ENCODE results near the gene BATF. TPM values are rescaled to one million over a fixed set of nuclear protein-coding genes. Genes with fewer than 3 reads are reported as not detected.

The BATF gene
- total and polyA plus RNA-seq, 5 donors from 2014 or later, result 50.7 to 119 (median 104) TPM

DNA sequence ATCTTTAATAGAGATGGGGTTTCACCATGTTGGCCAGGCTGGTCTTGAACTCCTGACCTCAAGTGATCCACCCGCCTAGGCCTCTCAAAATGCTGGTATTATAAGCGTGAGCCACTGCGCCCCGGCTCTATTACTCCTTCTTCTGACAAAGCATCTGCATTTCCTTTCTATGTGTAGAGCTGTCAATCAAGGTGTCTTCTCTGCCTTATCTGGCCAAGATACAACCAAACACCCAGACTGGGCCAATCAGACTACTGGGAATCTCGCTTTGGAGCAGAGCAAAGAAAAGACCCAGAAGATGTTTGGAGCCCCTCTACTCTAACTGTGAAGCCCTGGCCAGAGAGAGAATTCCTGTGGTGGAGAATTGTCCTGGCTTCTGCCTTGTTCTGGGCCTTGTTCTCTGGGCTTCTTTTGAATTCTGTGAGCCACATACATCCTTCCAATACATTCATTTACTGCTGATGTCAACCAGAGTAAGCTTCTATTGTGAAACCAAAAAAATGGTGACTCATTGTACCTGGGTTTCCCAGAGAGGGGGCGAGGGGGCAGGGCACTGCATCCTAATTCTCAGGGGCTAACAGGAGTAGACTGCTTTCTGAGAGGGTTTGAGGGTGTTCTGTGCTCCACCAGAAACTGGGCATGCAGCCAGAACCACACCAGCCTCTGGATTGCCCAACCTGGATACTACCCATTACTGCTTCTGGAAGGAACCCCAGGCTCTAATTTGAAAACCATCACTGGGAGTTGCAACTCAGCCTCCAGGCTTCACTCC is 37.4 kb downstream of the BATF start:
- Histone ChIP-seq H3K27ac (ENCODE audit: insufficient read depth, low read length, poor library complexity, severe bottlenecking) (peak overlapping the region; percentile 59), H3K9me3 (ENCODE audit: control insufficient read depth in 2 of 2, low read length in 2 of 2) (no peaks in the 10 kb centered on the region), H3K4me3 (ENCODE audit: low read depth, low read length) (no peak overlapping the region), H3K4me1 (ENCODE audit: control insufficient read depth, insufficient read depth, low read length, poor library complexity, severe bottlenecking) (peaks cover 20% of the 10 kb centered on the region), H3K27me3 (ENCODE audit: control insufficient read depth, insufficient read depth, low read length) (no peaks in the 10 kb centered on the region), H3K36me3 (ENCODE audit: control insufficient read depth, insufficient read depth, low read length) (no peaks in the 10 kb centered on the region)
- ATAC-seq (ENCODE audit: low read depth in 2 of 2) (peak; percentile 41 to 45), DNase-seq (peak in 1 of 3 donors; percentile 49)
- H3K4me3 Mint-ChIP-seq, result peak overlapping the region in 2 of 4 donors; percentile 48 to 59
- peaks cover 21 to 45% (median 31%) of the 10 kb centered on the region in 4 donors for H3K4me1 Mint-ChIP-seq
- peaks cover 0 to 3% (median 0%) of the 10 kb centered on the region in 7 donors for H3K9me3 Mint-ChIP-seq
- no peaks in the 10 kb centered on the region for H3K27me3 Mint-ChIP-seq
- H3K36me3 Mint-ChIP-seq, result no peaks in the 10 kb centered on the region
- peak overlapping the region; percentile 85 to 94 (median 85) for H3K27ac Mint-ChIP-seq

DNA sequence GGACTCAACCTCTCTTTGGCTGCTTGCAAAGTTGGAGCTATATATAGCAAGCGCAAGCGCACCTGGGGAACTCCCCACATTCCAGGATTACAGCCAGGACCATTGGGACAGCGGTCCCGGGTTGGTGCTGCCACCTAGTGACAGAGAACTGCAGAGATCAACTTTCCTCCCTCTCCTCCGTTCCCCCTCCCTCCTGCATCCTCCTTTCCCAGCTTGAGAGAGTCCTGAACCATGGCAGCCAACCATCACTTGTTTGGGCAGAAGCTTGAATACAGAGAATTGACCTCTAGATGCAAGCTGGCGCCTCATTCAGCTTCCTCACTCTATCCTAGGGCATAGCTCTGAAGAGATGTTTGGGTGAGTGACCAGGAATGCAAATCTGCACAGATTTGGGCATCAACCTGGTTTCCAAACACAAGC is 38.8 kb downstream of the BATF start:
- ATAC-seq (ENCODE audit: low read depth in 2 of 2), result peak; percentile 7 to 29
- Mint-ChIP-seq H3K4me1 (peaks cover 23 to 58% (median 39%) of the 10 kb centered on the region in 4 donors), H3K27ac (peak overlapping the region; percentile 53 to 93 (median 70))

DNA sequence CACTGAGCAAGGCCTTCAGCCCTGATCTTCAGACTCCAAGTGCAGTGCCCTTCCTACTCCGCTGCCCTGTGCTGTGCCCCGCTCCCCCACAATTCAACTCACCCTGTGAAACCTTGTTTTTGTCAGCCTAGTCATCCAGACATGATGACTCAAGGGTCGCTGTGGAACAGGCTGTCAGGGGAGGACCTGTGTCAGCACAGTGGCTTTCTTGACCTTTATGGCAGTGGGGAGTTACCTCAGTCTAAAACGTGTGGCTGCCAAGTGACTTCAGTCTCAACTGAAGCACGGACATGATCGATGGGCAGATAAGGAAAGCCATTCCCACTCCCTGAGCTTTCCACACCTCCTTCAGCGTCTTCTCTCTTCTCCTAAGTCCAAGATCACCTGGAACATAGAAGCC is 39.8 kb downstream of the BATF start:
- Mint-ChIP-seq H3K36me3 (no peaks in the 10 kb centered on the region), H3K9me3 (peaks cover 0 to 2% (median 0%) of the 10 kb centered on the region in 7 donors), H3K4me1 (peaks cover 29 to 69% (median 48%) of the 10 kb centered on the region in 4 donors), H3K27ac (peak overlapping the region; percentile 53 to 93 (median 65)), H3K4me3 (peak overlapping the region in 1 of 4 donors; percentile 2), H3K27me3 (no peaks in the 10 kb centered on the region)
- Histone ChIP-seq H3K4me1 (ENCODE audit: control insufficient read depth, insufficient read depth, low read length, poor library complexity, severe bottlenecking) (peaks cover 37% of the 10 kb centered on the region), H3K27me3 (ENCODE audit: control insufficient read depth, insufficient read depth, low read length) (no peaks in the 10 kb centered on the region), H3K9me3 (ENCODE audit: control insufficient read depth in 2 of 2, low read length in 2 of 2) (no peaks in the 10 kb centered on the region), H3K4me3 (ENCODE audit: low read depth, low read length) (no peak overlapping the region), H3K27ac (ENCODE audit: insufficient read depth, low read length, poor library complexity, severe bottlenecking) (peak overlapping the region; percentile 59), H3K36me3 (ENCODE audit: control insufficient read depth, insufficient read depth, low read length) (no peaks in the 10 kb centered on the region)
- DNase-seq, result peak in 1 of 3 donors; percentile 61
- peak in 1 of 2 donors; percentile 27 for ATAC-seq (ENCODE audit: low read depth in 2 of 2)

More for the DNA sequence above, 38.8 kb downstream of the BATF start:
- Histone ChIP-seq H3K27me3 (ENCODE audit: control insufficient read depth, insufficient read depth, low read length) (no peaks in the 10 kb centered on the region), H3K4me3 (ENCODE audit: low read depth, low read length) (peak overlapping the region; percentile 28), H3K9me3 (ENCODE audit: control insufficient read depth in 2 of 2, low read length in 2 of 2) (no peaks in the 10 kb centered on the region), H3K36me3 (ENCODE audit: control insufficient read depth, insufficient read depth, low read length) (no peaks in the 10 kb centered on the region), H3K4me1 (ENCODE audit: control insufficient read depth, insufficient read depth, low read length, poor library complexity, severe bottlenecking) (peaks cover 27% of the 10 kb centered on the region), H3K27ac (ENCODE audit: insufficient read depth, low read length, poor library complexity, severe bottlenecking) (peak overlapping the region; percentile 59)
- DNase-seq, result peak in 2 of 3 donors; percentile 31 to 32
- no peaks in the 10 kb centered on the region for H3K27me3 Mint-ChIP-seq
- peaks cover 0 to 3% (median 0%) of the 10 kb centered on the region in 7 donors for H3K9me3 Mint-ChIP-seq
- H3K36me3 Mint-ChIP-seq, result no peaks in the 10 kb centered on the region
- H3K4me3 Mint-ChIP-seq, result peak overlapping the region; percentile 17 to 86 (median 39)

DNA sequence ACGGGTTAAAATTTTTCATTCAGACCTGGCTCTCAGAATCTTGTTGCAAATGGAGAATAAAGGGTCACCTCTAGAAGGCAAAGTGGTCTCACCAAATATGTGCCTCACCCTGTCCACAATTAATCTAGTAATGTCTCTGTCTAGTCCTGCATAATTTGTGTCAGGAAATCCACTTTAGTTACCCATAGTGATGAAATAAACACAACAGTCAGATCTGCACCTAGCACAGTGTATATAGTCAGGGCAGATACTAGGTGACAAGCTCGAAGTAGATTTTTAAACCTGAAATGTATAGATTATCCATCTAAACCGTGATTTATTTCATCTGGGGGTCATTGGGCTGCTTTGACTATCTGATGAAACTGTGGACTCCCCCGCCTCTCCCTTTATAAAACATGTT is 40.2 kb downstream of the BATF start:
- Mint-ChIP-seq H3K9me3 (peaks cover 0 to 1% (median 0%) of the 10 kb centered on the region in 7 donors), H3K4me3 (peak overlapping the region in 1 of 4 donors; percentile 36), H3K36me3 (no peaks in the 10 kb centered on the region), H3K27ac (peak overlapping the region; percentile 53 to 93 (median 65)), H3K27me3 (no peaks in the 10 kb centered on the region), H3K4me1 (peaks cover 29 to 71% (median 49%) of the 10 kb centered on the region in 4 donors)
- Histone ChIP-seq H3K36me3 (ENCODE audit: control insufficient read depth, insufficient read depth, low read length) (no peaks in the 10 kb centered on the region), H3K27ac (ENCODE audit: insufficient read depth, low read length, poor library complexity, severe bottlenecking) (peak overlapping the region; percentile 59), H3K9me3 (ENCODE audit: control insufficient read depth in 2 of 2, low read length in 2 of 2) (no peaks in the 10 kb centered on the region), H3K27me3 (ENCODE audit: control insufficient read depth, insufficient read depth, low read length) (no peaks in the 10 kb centered on the region), H3K4me1 (ENCODE audit: control insufficient read depth, insufficient read depth, low read length, poor library complexity, severe bottlenecking) (peaks cover 41% of the 10 kb centered on the region), H3K4me3 (ENCODE audit: low read depth, low read length) (no peak overlapping the region)
- no peak for ATAC-seq (ENCODE audit: low read depth in 2 of 2)
- DNase-seq, result no peak

DNA sequence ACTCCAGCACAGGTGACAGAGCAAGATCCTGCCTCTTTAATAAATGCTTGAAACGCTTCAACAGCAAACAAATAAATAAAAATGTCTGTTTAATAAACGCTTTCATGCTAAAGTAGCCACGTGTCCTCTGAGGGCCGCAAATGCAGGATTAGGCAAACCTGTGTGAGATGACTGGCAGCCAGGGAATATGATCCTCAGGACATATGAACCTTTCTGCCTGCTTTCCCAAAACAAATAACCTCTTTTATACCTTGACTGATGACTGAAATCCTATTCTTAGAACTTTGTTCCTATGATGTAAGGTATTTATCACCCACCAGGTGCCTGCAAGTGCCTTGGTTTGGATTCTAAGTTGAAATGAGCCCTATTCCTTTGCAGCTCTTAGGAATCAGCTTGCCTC is 41.7 kb downstream of the BATF start:
- H3K4me3 Mint-ChIP-seq, result no peak overlapping the region
- H3K27ac ChIP-seq (ENCODE audit: insufficient read depth, low read length, poor library complexity, severe bottlenecking), result no peak overlapping the region
- H3K4me3 ChIP-seq (ENCODE audit: low read depth, low read length), result no peak overlapping the region
- no peaks in the 10 kb centered on the region for H3K27me3 Mint-ChIP-seq
- H3K27ac Mint-ChIP-seq, result peak overlapping the region in 1 of 3 donors; percentile 17
- H3K9me3 Mint-ChIP-seq, result peaks cover 0 to 1% (median 0%) of the 10 kb centered on the region in 7 donors
- no peak for DNase-seq
- no peaks in the 10 kb centered on the region for H3K9me3 ChIP-seq (ENCODE audit: control insufficient read depth in 2 of 2, low read length in 2 of 2)
- peaks cover 5% of the 10 kb centered on the region for H3K36me3 Mint-ChIP-seq
- H3K36me3 ChIP-seq (ENCODE audit: control insufficient read depth, insufficient read depth, low read length), result no peaks in the 10 kb centered on the region
- no peaks in the 10 kb centered on the region for H3K27me3 ChIP-seq (ENCODE audit: control insufficient read depth, insufficient read depth, low read length)
- peaks cover 33 to 78% (median 54%) of the 10 kb centered on the region in 4 donors for H3K4me1 Mint-ChIP-seq
- no peak for ATAC-seq (ENCODE audit: low read depth in 2 of 2)
- peaks cover 52% of the 10 kb centered on the region for H3K4me1 ChIP-seq (ENCODE audit: control insufficient read depth, insufficient read depth, low read length, poor library complexity, severe bottlenecking)

DNA sequence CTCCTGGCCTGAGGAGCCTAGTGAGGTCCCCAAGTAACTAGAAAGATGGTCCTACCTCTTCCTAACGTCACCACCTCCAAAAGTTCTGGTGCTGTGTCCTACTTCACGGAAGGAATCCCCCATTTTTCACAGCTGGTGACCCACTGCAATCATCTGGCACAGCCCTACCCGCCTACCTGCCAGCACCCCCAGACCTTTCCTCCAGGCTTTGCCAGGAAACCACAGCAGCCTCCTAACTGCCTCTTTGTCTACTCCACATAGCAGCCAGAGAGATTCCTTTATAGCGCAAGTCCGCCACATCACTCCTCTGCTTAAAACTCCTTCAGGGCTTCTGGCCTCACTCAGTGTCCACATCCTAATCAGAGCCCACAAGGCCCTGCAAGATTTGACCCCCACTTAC is 42.8 kb downstream of the BATF start:
- H3K4me3 Mint-ChIP-seq, result peak overlapping the region in 1 of 4 donors; percentile 39
- Histone ChIP-seq H3K27ac (ENCODE audit: insufficient read depth, low read length, poor library complexity, severe bottlenecking) (no peak overlapping the region), H3K4me3 (ENCODE audit: low read depth, low read length) (no peak overlapping the region), H3K27me3 (ENCODE audit: control insufficient read depth, insufficient read depth, low read length) (no peaks in the 10 kb centered on the region), H3K36me3 (ENCODE audit: control insufficient read depth, insufficient read depth, low read length) (no peaks in the 10 kb centered on the region), H3K4me1 (ENCODE audit: control insufficient read depth, insufficient read depth, low read length, poor library complexity, severe bottlenecking) (peaks cover 43% of the 10 kb centered on the region), H3K9me3 (ENCODE audit: control insufficient read depth in 2 of 2, low read length in 2 of 2) (no peaks in the 10 kb centered on the region)
- H3K36me3 Mint-ChIP-seq, result peaks cover 5% of the 10 kb centered on the region
- no peaks in the 10 kb centered on the region for H3K27me3 Mint-ChIP-seq
- peak overlapping the region; percentile 81 to 98 (median 84) for H3K27ac Mint-ChIP-seq
- DNase-seq (no peak), ATAC-seq (ENCODE audit: low read depth in 2 of 2) (no peak)
- H3K9me3 Mint-ChIP-seq, result peaks cover 0 to 1% (median 0%) of the 10 kb centered on the region in 7 donors
- H3K4me1 Mint-ChIP-seq, result peaks cover 28 to 69% (median 49%) of the 10 kb centered on the region in 4 donors

DNA sequence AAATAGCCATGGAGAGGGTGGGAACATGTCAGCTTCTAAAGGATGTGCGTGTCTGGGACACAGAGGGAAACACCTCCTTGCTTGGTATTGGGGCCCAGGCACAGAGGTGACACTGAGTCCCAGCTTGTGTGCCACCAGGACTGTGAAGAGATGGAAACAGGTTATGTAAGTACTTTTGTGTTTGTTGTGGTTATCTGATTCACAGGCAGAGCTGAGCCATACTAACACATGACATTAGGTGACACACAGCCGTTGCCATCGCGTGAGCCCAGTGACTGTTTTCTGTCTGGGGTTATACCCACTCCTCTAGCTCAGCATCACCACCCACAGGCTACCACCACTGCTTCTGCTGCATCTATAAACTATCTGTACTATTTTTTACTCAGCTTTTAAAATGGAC is 44.1 kb downstream of the BATF start:
- no peaks in the 10 kb centered on the region for H3K27me3 Mint-ChIP-seq
- Histone ChIP-seq H3K9me3 (ENCODE audit: control insufficient read depth in 2 of 2, low read length in 2 of 2) (no peaks in the 10 kb centered on the region), H3K4me1 (ENCODE audit: control insufficient read depth, insufficient read depth, low read length, poor library complexity, severe bottlenecking) (peaks cover 34% of the 10 kb centered on the region), H3K27me3 (ENCODE audit: control insufficient read depth, insufficient read depth, low read length) (no peaks in the 10 kb centered on the region), H3K27ac (ENCODE audit: insufficient read depth, low read length, poor library complexity, severe bottlenecking) (peak overlapping the region; percentile 88), H3K36me3 (ENCODE audit: control insufficient read depth, insufficient read depth, low read length) (no peaks in the 10 kb centered on the region), H3K4me3 (ENCODE audit: low read depth, low read length) (peak overlapping the region; percentile 14)
- peaks cover 22 to 59% (median 40%) of the 10 kb centered on the region in 4 donors for H3K4me1 Mint-ChIP-seq
- H3K4me3 Mint-ChIP-seq, result peak overlapping the region; percentile 1 to 85 (median 40)
- H3K27ac Mint-ChIP-seq, result peak overlapping the region; percentile 84 to 98 (median 90)
- DNase-seq (peak; percentile 59 to 95 (median 74)), ATAC-seq (ENCODE audit: low read depth in 2 of 2) (peak; percentile 94 to 96)
- peaks cover 0 to 1% (median 0%) of the 10 kb centered on the region in 7 donors for H3K9me3 Mint-ChIP-seq
- peaks cover 5% of the 10 kb centered on the region for H3K36me3 Mint-ChIP-seq
